ENCODE data around the gene TEX38. TPM values are rescaled to one million over a fixed set of nuclear protein-coding genes. Genes with fewer than 3 reads are reported as not detected.
A peak's percentile ranks its signal among the peaks of the same experiment; 100 is the strongest.
"Not testable (repeated sequence)": the region's sequence is repeated elsewhere in the genome, so short reads cannot be mapped to it uniquely, and the experiment has no call there.

Gene TEX38
- total and polyA plus RNA-seq, 5 experiments from 2014 or later, result not detected

DNA sequence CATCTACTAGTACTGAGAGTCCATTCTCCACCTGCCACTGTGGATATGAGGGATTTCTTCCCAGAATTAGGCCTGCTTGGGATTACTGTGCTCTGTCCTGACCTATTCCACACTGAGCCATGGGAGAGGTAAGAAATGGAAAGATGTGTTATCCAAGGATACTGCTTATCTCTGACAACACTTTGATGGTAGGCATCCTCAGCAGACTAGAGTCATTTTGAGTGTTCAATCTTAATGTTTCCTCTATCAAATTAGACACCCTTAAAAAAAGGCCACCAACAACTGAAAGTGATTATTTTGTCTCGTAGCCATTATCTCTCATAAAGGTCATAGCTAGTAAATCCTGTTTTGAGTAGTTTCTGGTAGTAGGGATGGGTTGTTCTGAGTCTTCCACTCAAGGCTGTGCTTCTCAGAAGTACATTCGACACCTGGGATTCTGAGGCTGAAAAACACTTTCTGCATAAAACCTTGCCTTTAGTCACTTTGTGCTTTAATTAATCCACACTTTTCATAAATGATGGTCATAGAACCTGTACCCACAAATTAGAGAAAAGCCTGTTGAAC lies 12.3 kb upstream of the TEX38 start:
- no peak for ATAC-seq
- H3K9me3 Mint-ChIP-seq, result peaks cover 0 to 6% (median 0%) of the 10 kb centered on the region in 9 donors
- no peaks in the 10 kb centered on the region for H3K27me3 Mint-ChIP-seq
- no peak for DNase-seq
- H3K36me3 Mint-ChIP-seq, result peaks cover 15 to 71% (median 32%) of the 10 kb centered on the region in 3 donors
- peak overlapping the region in 1 of 10 donors; percentile 43 for H3K27ac Mint-ChIP-seq
- H3K4me1 Mint-ChIP-seq, result peaks cover 0 to 5% (median 1%) of the 10 kb centered on the region in 4 donors
- POLR2A ChIA-PET, result no interaction called here
- H3K4me3 Mint-ChIP-seq, result no peak overlapping the region

GRCh38 chr1:46660116-46660515 lies 11.5 kb upstream of the TEX38 start:
- ATAC-seq, H3K9me3 Mint-ChIP-seq, H3K27ac Mint-ChIP-seq, H3K27me3 Mint-ChIP-seq, H3K4me3 Mint-ChIP-seq, DNase-seq, POLR2A ChIA-PET: not testable (repeated sequence)
- peaks cover 8 to 72% (median 30%) of the 10 kb centered on the region in 3 donors for H3K36me3 Mint-ChIP-seq
- H3K4me1 Mint-ChIP-seq, result peaks cover 0 to 12% (median 4%) of the 10 kb centered on the region in 4 donors

GRCh38 chr1:46662919-46663318 lies 8.7 kb upstream of the TEX38 start:
- H3K9me3 Mint-ChIP-seq, DNase-seq, H3K27me3 Mint-ChIP-seq, H3K4me3 Mint-ChIP-seq, POLR2A ChIA-PET, ATAC-seq, H3K27ac Mint-ChIP-seq: not testable (repeated sequence)
- Mint-ChIP-seq H3K4me1 (peaks cover 17 to 37% (median 21%) of the 10 kb centered on the region in 4 donors), H3K36me3 (peaks cover 0 to 50% (median 13%) of the 10 kb centered on the region in 3 donors)

GRCh38 chr1:46665983-46666382 lies 5.7 kb upstream of the TEX38 start:
- Mint-ChIP-seq H3K4me3 (peak overlapping the region in 4 of 10 donors; percentile 81 to 89 (median 86)), H3K27ac (peak overlapping the region in 3 of 10 donors; percentile 13 to 80 (median 50)), H3K36me3 (peaks cover 0 to 28% (median 13%) of the 10 kb centered on the region in 3 donors), H3K9me3 (no peaks in the 10 kb centered on the region), H3K4me1 (peaks cover 17 to 35% (median 20%) of the 10 kb centered on the region in 4 donors), H3K27me3 (no peaks in the 10 kb centered on the region)
- ATAC-seq, result no peak
- DNase-seq, result no peak
- POLR2A ChIA-PET, result interaction anchor here (0.5 kb wide), 1 partner anchor 14 kb away, joined by 3 read pairs; no protein-coding TSS in a partner anchor

GRCh38 chr1:46667782-46668760 lies 3.6 kb upstream of the TEX38 start, which contains the start of gene ATPAF1:
Gene ATPAF1 (minus strand): TSS chr1:46668364. CDS start chr1:46668322, 42 bp downstream.
- POLR2A ChIA-PET, result interaction anchor here (1.1 to 2.8 kb wide), 6 partner anchors 10 to 64 kb away, joined by 3 to 18 read pairs (median 8); partner anchors contain the start of genes EFCAB14, MKNK1 and MOB3C
- H3K4me3 Mint-ChIP-seq, result peak within 1 kb of the TSS in 8 of 10 donors; percentile 81 to 92 (median 86)
- H3K9me3 Mint-ChIP-seq, result no peaks in the 10 kb centered on the region
- H3K27ac Mint-ChIP-seq, result peak within 1 kb of the TSS; percentile 22 to 89 (median 80)
- peaks cover 17 to 32% (median 20%) of the 10 kb centered on the region in 4 donors for H3K4me1 Mint-ChIP-seq
- peak; percentile 23 to 69 (median 50) for DNase-seq
- H3K27me3 Mint-ChIP-seq, result no peaks in the 10 kb centered on the region
- ATAC-seq, result peak; percentile 85
- H3K36me3 Mint-ChIP-seq, result peaks cover 0 to 21% (median 11%) of the 10 kb centered on the region in 3 donors

DNA sequence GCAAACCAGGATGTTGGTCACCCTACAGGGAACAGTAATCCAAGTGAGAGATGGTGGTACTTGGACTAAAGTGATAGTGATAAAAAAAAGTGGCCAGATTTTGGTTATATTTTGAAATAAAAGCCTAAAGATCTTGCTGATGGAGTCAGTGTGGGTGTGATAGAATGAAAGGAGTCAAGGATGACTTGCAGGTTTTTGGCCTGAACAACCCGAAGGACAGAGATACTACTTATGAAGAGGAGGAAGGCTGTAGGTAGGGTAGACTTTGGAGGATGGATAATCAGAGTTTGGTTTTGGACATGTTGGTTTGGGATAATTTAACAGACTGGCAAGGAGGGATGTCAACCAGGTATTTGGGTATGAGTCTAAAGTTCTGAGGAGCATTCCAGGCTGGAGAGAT lies 1.5 kb upstream of the TEX38 start:
- ATAC-seq (no peak), DNase-seq (no peak)
- H3K9me3 Mint-ChIP-seq, result no peaks in the 10 kb centered on the region
- H3K36me3 Mint-ChIP-seq, result peaks cover 0 to 13% (median under 1%) of the 10 kb centered on the region in 3 donors
- H3K27me3 Mint-ChIP-seq, result no peaks in the 10 kb centered on the region
- H3K4me3 Mint-ChIP-seq, result no peak overlapping the region
- no peak overlapping the region for H3K27ac Mint-ChIP-seq
- peaks cover 14 to 29% (median 22%) of the 10 kb centered on the region in 4 donors for H3K4me1 Mint-ChIP-seq
- POLR2A ChIA-PET, result no interaction called here

DNA sequence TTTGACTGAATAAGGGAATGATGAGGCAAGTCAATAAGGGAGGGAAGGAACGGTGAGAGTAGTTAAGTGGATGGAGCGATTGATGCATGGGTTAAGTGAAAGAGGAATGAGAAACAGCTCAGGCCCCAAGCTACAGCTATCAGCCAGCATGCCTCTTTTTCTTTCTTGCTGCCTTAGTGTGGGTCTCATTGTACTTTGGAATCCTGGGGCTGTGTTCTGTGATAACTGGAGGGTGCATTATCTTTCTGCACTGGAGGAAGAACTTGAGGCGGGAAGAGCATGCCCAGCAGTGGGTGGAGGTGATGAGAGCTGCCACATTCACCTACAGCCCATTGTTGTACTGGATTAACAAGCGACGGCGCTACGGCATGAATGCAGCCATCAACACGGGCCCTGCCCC lies 1.0 kb downstream of the TEX38 start:
- Mint-ChIP-seq H3K9me3 (no peaks in the 10 kb centered on the region), H3K27ac (peak overlapping the region in 5 of 10 donors; percentile 21 to 88 (median 45)), H3K4me3 (no peak overlapping the region), H3K36me3 (peaks cover 0 to 27% (median 0%) of the 10 kb centered on the region in 3 donors), H3K4me1 (peaks cover 13 to 28% (median 26%) of the 10 kb centered on the region in 4 donors), H3K27me3 (no peaks in the 10 kb centered on the region)
- POLR2A ChIA-PET, result interaction anchor here (0.8 to 1.3 kb wide), 3 partner anchors 10 to 69 kb away, joined by 3 to 6 read pairs (median 5); partner anchors contain the start of gene MKNK1
- ATAC-seq (no peak), DNase-seq (no peak)

- no peak overlapping the region for H3K4me3 Mint-ChIP-seq
- ATAC-seq (no peak), DNase-seq (no peak)
- no peaks in the 10 kb centered on the region for H3K27me3 Mint-ChIP-seq
- H3K27ac Mint-ChIP-seq, result peak overlapping the region in 8 of 10 donors; percentile 4 to 93 (median 22)
- H3K36me3 Mint-ChIP-seq, result peaks cover 0 to 37% (median under 1%) of the 10 kb centered on the region in 3 donors
- H3K4me1 Mint-ChIP-seq, result peaks cover 13 to 28% (median 26%) of the 10 kb centered on the region in 4 donors
- POLR2A ChIA-PET, result interaction anchor here (0.9 kb wide), 1 partner anchor 70 kb away, joined by 3 read pairs; the partner anchor contains the start of gene MKNK1
- no peaks in the 10 kb centered on the region for H3K9me3 Mint-ChIP-seq
Observed at GRCh38 chr1:46673749-46674182, 2.1 kb downstream of the TEX38 start.

- peak overlapping the region; percentile 7 to 75 (median 46) for H3K4me3 Mint-ChIP-seq
- ATAC-seq (peak; percentile 75 to 81), DNase-seq (peak in 3 of 10 donors; percentile 23 to 28 (median 28))
- peaks cover 0 to 55% (median 12%) of the 10 kb centered on the region in 3 donors for H3K36me3 Mint-ChIP-seq
- peaks cover 13 to 28% (median 26%) of the 10 kb centered on the region in 4 donors for H3K4me1 Mint-ChIP-seq
- no peaks in the 10 kb centered on the region for H3K27me3 Mint-ChIP-seq
- H3K9me3 Mint-ChIP-seq, result no peaks in the 10 kb centered on the region
- POLR2A ChIA-PET, result no interaction called here
- H3K27ac Mint-ChIP-seq, result peak overlapping the region; percentile 82 to 95 (median 90)
Observed at GRCh38 chr1:46675549-46676314, 4.1 kb downstream of the TEX38 start.

- POLR2A ChIA-PET, result interaction anchor here (0.9 kb wide), 1 partner anchor 22 kb away, joined by 4 read pairs; no protein-coding TSS in a partner anchor
- Mint-ChIP-seq H3K9me3 (no peaks in the 10 kb centered on the region), H3K4me3 (peak overlapping the region in 7 of 10 donors; percentile 7 to 75 (median 60)), H3K27me3 (no peaks in the 10 kb centered on the region), H3K4me1 (peaks cover 13 to 28% (median 26%) of the 10 kb centered on the region in 4 donors), H3K27ac (peak overlapping the region; percentile 82 to 95 (median 90)), H3K36me3 (peaks cover 0 to 63% (median 13%) of the 10 kb centered on the region in 3 donors)
- DNase-seq, result no peak
- no peak for ATAC-seq
Observed at GRCh38 chr1:46676531-46676930, 4.9 kb downstream of the TEX38 start.

- Mint-ChIP-seq H3K4me3 (no peak overlapping the region), H3K27me3 (no peaks in the 10 kb centered on the region), H3K9me3 (no peaks in the 10 kb centered on the region), H3K36me3 (peaks cover 6 to 71% (median 17%) of the 10 kb centered on the region in 3 donors), H3K27ac (peak overlapping the region; percentile 82 to 95 (median 90)), H3K4me1 (peaks cover 13 to 28% (median 26%) of the 10 kb centered on the region in 4 donors)
- POLR2A ChIA-PET, result interaction anchor here (0.9 to 2.8 kb wide), 2 partner anchors 8 to 21 kb away, joined by 4 to 10 read pairs; no protein-coding TSS in a partner anchor
- ATAC-seq (no peak), DNase-seq (no peak)
Observed at GRCh38 chr1:46677339-46677738, 5.7 kb downstream of the TEX38 start.
